Vagina (tissue), 2 donors: ENCODE results near the gene LPO. TPM values are rescaled to one million over a fixed set of nuclear protein-coding genes. Genes with fewer than 3 reads are reported as not detected.

Experiments used
- DNase-seq, 2 donors: peaks; one replicate each; pipeline ENCODE4 v3.0.0-alpha.2; 2017; ENCODE audit errors: extremely low spot score in 2 of 2
- H3K27ac ChIP-seq: fragments of 200-600 bp; sonication (generic); one replicate; pipeline ENCODE4 v1.5.1; 2019
- H3K27me3 ChIP-seq: fragments of 200-600 bp; sonication (generic); one replicate; pipeline ENCODE4 v1.5.1; 2019
- H3K36me3 ChIP-seq, 2 donors: fragments of 200-600 bp; sonication (generic); one replicate each; pipeline ENCODE4 v1.5.1; 2017 to 2019
- H3K4me1 ChIP-seq: fragments of 200-600 bp; sonication (generic); one replicate; pipeline ENCODE4 v1.5.1; 2019
- H3K4me3 ChIP-seq, 2 donors: fragments of 200-600 bp; sonication (generic); 1 replicate in 1 of 2; 2 replicates in 1 of 2; pipeline ENCODE4 v1.5.1; 2016 to 2019
- H3K9me3 ChIP-seq: fragments of 200-600 bp; sonication (generic); one replicate; pipeline ENCODE4 v1.5.1; 2019
- CTCF ChIP-seq, 3 experiments: fragments of 450-650 bp in 2 of 3; fragments of 200-600 bp in 1 of 3; sonication (generic) in 1 of 3; IDR thresholded peaks; one replicate each; pipeline ENCODE4 v1.5.1; 2017 to 2019; ENCODE audit warnings: antibody characterized with exemption in 3 of 3, mild to moderate bottlenecking in 2 of 3, moderate library complexity in 2 of 3
- POLR2A ChIP-seq, 2 donors: fragments of 450-650 bp; IDR thresholded peaks; one replicate each; pipeline ENCODE4 v1.6.1; 2017; ENCODE audit warnings: antibody characterized with exemption in 2 of 2, mild to moderate bottlenecking in 2 of 2, moderate library complexity in 2 of 2
- POLR2AphosphoS5 ChIP-seq, 2 donors: sonication (generic); formaldehyde crosslinking; IDR thresholded peaks; one replicate each; pipeline ENCODE4 v1.9.0; 2017; ENCODE audit warnings: antibody characterized with exemption in 2 of 2, mild to moderate bottlenecking in 2 of 2, low read depth in 1 of 2; ENCODE audit not compliant: insufficient read depth in 1 of 2
- intact Hi-C: fragments of 100-400 bp; cut with DNase I; formaldehyde crosslinking; loops from one replicate; pipeline ENCODE4 v1.15.1; 2023
- total RNA-seq: library from RNA; depleted of rRNA; stranded (reverse); fragments of >200 nt; gene quantifications from one replicate; pipeline ENCODE4 v1.2.3, GENCODE V29; 2016

Gene LPO
- total RNA-seq, 1 donor from 2014 or later: not detected

GRCh38 chr17:58305626-58306025 lies 67.2 kb downstream of the LPO start:
- no peaks in the 10 kb centered on the region for H3K36me3 ChIP-seq
- H3K9me3 ChIP-seq: no peaks in the 10 kb centered on the region
- H3K4me3 ChIP-seq: no peak overlapping the region
- DNase-seq: peak in 1 of 2 donors; percentile 88
- TF ChIP-seq CTCF (IDR thresholded peaks at IDR 0.05) (no peak), POLR2A (IDR thresholded peaks at IDR 0.05) (no peak), POLR2AphosphoS5 (IDR thresholded peaks at IDR 0.05; ENCODE audit: insufficient read depth in 1 of 2, low read depth in 1 of 2) (no peak)
- no peak overlapping the region for H3K27ac ChIP-seq
- no peaks in the 10 kb centered on the region for H3K4me1 ChIP-seq
- intact Hi-C loops: no loop called here
- H3K27me3 ChIP-seq: no peaks in the 10 kb centered on the region

- H3K4me1 ChIP-seq: no peaks in the 10 kb centered on the region
- peak in 1 of 2 donors; percentile 79 for DNase-seq
- intact Hi-C loops: no loop called here
Measured at GRCh38 chr17:58306131-58306951, 68.0 kb downstream of the LPO start.

GRCh38 chr17:58307468-58308172 lies 69.2 kb downstream of the LPO start:
- Histone ChIP-seq H3K27ac (no peak overlapping the region), H3K4me1 (no peaks in the 10 kb centered on the region), H3K9me3 (no peaks in the 10 kb centered on the region), H3K36me3 (no peaks in the 10 kb centered on the region), H3K27me3 (no peaks in the 10 kb centered on the region), H3K4me3 (no peak overlapping the region)
- no peak for TF ChIP-seq CTCF (IDR thresholded peaks at IDR 0.05)
- no peak for TF ChIP-seq POLR2AphosphoS5 (IDR thresholded peaks at IDR 0.05; ENCODE audit: insufficient read depth in 1 of 2, low read depth in 1 of 2)
- TF ChIP-seq POLR2A (IDR thresholded peaks at IDR 0.05): no peak
- intact Hi-C loops: no loop called here
- peak in 1 of 2 donors; percentile 86 for DNase-seq

More at GRCh38 chr17:58306131-58306951, 68.0 kb downstream of the LPO start:
- H3K36me3 ChIP-seq: no peaks in the 10 kb centered on the region
- no peaks in the 10 kb centered on the region for H3K9me3 ChIP-seq
- H3K27me3 ChIP-seq: no peaks in the 10 kb centered on the region
- no peak overlapping the region for H3K27ac ChIP-seq
- TF ChIP-seq CTCF (IDR thresholded peaks at IDR 0.05) (no peak), POLR2A (IDR thresholded peaks at IDR 0.05) (no peak), POLR2AphosphoS5 (IDR thresholded peaks at IDR 0.05; ENCODE audit: insufficient read depth in 1 of 2, low read depth in 1 of 2) (no peak)
- no peak overlapping the region for H3K4me3 ChIP-seq

GRCh38 chr17:58308173-58308984 lies 70.0 kb downstream of the LPO start:
- Histone ChIP-seq H3K36me3 (no peaks in the 10 kb centered on the region), H3K4me3 (no peak overlapping the region), H3K27me3 (no peaks in the 10 kb centered on the region), H3K9me3 (no peaks in the 10 kb centered on the region), H3K4me1 (no peaks in the 10 kb centered on the region), H3K27ac (no peak overlapping the region)
- DNase-seq: no peak
- TF ChIP-seq POLR2A (IDR thresholded peaks at IDR 0.05): no peak
- TF ChIP-seq POLR2AphosphoS5 (IDR thresholded peaks at IDR 0.05; ENCODE audit: insufficient read depth in 1 of 2, low read depth in 1 of 2): no peak
- TF ChIP-seq CTCF (IDR thresholded peaks at IDR 0.05): no peak
- intact Hi-C loops: no loop called here
